Fibroblast of lung (primary cell): ENCODE measurements around the gene PARP6.
A peak's percentile ranks its signal among the peaks of the same experiment; 100 is the strongest.

Experiments
- EZH2 ChIP-seq: IDR thresholded peaks from 2 replicates; pipeline ENCODE4 v1.5.1; 2012; ENCODE audit warnings: low read length, control low read depth, mild to moderate bottlenecking; ENCODE audit errors: missing control alignments
- TF ChIP-seq, protein P1 (sequence below), 2 donors: IDR thresholded peaks in 1 of 2; conservative IDR thresholded peaks in 1 of 2; 1 replicate in 1 of 2; 2 replicates in 1 of 2; pipeline ENCODE4 v1.5.1; 2011 to 2012; ENCODE audit warnings: low read length in 2 of 2, control low read depth in 1 of 2, inconsistent platforms in 1 of 2, low read depth in 1 of 2, mild to moderate bottlenecking in 1 of 2

DNA sequence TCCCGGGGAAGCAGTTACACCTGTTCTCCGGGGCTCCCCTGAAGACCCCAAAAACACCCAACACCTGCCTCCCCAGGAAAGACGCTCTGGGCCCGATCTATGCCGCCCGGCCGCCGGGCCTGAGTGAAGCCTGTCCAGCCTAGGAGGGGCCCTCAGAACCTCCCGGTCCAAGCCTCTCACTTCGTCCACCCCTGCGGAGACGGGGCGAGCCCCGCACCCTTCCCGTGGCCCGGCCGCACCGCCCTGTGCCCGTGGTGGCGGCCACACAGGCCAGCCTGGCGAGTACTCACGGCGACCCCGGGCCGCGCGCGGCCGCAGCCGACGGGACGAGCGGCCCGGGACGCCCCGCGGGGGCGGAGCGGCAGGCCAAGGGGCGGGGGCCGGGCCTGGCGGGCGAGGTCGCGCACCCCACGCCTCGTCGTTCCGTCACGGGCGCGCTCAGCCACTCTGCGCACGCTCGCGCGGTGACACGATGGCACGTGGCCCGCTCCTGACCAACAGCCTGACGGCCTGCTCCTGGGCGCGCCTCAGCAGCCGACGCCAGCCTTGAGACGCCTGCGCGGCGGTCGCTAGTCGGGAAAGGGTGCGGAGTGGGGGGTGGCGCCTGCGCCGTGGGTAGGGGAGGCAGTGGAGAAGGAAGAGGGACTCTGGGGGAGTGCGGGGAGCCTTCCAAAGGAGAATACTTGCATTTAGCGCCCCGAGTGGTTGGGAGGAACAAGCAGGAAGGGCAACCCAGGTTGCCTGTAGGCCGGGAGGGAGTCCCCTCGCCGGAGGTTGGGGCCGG is at the start of gene PARP6:
- TF ChIP-seq, protein P1, sequence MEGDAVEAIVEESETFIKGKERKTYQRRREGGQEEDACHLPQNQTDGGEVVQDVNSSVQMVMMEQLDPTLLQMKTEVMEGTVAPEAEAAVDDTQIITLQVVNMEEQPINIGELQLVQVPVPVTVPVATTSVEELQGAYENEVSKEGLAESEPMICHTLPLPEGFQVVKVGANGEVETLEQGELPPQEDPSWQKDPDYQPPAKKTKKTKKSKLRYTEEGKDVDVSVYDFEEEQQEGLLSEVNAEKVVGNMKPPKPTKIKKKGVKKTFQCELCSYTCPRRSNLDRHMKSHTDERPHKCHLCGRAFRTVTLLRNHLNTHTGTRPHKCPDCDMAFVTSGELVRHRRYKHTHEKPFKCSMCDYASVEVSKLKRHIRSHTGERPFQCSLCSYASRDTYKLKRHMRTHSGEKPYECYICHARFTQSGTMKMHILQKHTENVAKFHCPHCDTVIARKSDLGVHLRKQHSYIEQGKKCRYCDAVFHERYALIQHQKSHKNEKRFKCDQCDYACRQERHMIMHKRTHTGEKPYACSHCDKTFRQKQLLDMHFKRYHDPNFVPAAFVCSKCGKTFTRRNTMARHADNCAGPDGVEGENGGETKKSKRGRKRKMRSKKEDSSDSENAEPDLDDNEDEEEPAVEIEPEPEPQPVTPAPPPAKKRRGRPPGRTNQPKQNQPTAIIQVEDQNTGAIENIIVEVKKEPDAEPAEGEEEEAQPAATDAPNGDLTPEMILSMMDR (conservative IDR thresholded peaks at IDR 0.05 in 1 of 2, IDR thresholded peaks at IDR 0.05 in 1 of 2; ENCODE audit: low read depth in 1 of 2, low read length in 2 of 2): peak; percentile 38 to 60
- no peak for TF ChIP-seq EZH2
